MM.1S (cell line): ENCODE results near the gene NOXA1.

Source experiments
- EZH2 ChIP-seq: fragments of 300-600 bp; sonication (generic); optimal IDR thresholded peaks from 2 replicates; pipeline ENCODE3; 2017; ENCODE audit warnings: low read depth, mild to moderate bottlenecking, antibody characterized with exemption, low read length, mixed read lengths
- EZH2phosphoT487 ChIP-seq: fragments of 300-600 bp; sonication (generic); IDR thresholded peaks from 2 replicates; pipeline ENCODE4 v1.6.1; 2018; ENCODE audit warnings: antibody characterized with exemption, low read length
- TF ChIP-seq, protein P1 (sequence below): fragments of 300-600 bp; sonication (generic); IDR thresholded peaks from 2 replicates; pipeline ENCODE4 v1.5.1; 2016; ENCODE audit warnings: antibody characterized with exemption, low read length, mixed read lengths

- TF ChIP-seq EZH2 (no peak), EZH2phosphoT487 (no peak)
- TF ChIP-seq, protein P1, sequence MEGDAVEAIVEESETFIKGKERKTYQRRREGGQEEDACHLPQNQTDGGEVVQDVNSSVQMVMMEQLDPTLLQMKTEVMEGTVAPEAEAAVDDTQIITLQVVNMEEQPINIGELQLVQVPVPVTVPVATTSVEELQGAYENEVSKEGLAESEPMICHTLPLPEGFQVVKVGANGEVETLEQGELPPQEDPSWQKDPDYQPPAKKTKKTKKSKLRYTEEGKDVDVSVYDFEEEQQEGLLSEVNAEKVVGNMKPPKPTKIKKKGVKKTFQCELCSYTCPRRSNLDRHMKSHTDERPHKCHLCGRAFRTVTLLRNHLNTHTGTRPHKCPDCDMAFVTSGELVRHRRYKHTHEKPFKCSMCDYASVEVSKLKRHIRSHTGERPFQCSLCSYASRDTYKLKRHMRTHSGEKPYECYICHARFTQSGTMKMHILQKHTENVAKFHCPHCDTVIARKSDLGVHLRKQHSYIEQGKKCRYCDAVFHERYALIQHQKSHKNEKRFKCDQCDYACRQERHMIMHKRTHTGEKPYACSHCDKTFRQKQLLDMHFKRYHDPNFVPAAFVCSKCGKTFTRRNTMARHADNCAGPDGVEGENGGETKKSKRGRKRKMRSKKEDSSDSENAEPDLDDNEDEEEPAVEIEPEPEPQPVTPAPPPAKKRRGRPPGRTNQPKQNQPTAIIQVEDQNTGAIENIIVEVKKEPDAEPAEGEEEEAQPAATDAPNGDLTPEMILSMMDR, result no peak
These were observed 7.7 kb downstream of the NOXA1 start for GRCh38 chr9:137430723-137431415.
